ENCODE data around the gene CCDC34.

GRCh38 chr11:27304514-27304913 is 58.5 kb downstream of the CCDC34 start:
- TF ChIP-seq EZH2phosphoT487 (IDR thresholded peaks at IDR 0.05; ENCODE audit: borderline replicate concordance, low read depth, low read length) (no peak), CTCF (conservative IDR thresholded peaks at IDR 0.05; ENCODE audit: low read length) (no peak)

All from OCI-LY7 (cell line).